Stimulated activated CD4-positive, alpha-beta T cell treated with anti-CD3 and anti-CD28 coated beads, Interleukin-12 subunit alpha, Interleukin-12 subunit beta, amount 100 ng/mL, for 4 hours (primary cell): Measurements from ENCODE around the gene SPC24.
"Not testable (repeated sequence)": the region's sequence is repeated elsewhere in the genome, so short reads cannot be mapped to it uniquely, and the experiment has no call there.

Experiments used
- DNase-seq: peaks from one replicate; pipeline ENCODE4 v3.0.0-alpha.2; 2020

The SPC24 gene

DNA sequence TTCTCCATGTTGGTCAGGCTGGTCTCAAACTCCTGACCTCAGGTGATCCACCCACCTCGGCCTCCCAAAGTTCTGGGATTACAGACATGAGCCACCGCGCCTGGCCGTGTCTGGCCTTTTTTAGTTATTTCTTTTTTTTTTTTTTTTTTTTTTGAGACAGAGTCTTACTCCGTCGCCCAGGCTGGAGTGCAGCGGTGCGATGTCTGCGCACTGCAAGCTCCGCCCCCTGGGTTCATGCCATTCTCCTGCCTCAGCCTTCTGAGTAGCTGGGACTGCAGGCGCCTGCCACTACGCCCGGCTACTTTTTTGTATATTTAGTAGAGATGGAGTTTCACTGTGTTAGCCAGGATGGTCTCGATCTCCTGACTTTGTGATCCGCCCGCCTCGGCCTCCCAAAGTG, 33.6 kb downstream of the SPC24 start:
- not testable (repeated sequence) for DNase-seq

DNA sequence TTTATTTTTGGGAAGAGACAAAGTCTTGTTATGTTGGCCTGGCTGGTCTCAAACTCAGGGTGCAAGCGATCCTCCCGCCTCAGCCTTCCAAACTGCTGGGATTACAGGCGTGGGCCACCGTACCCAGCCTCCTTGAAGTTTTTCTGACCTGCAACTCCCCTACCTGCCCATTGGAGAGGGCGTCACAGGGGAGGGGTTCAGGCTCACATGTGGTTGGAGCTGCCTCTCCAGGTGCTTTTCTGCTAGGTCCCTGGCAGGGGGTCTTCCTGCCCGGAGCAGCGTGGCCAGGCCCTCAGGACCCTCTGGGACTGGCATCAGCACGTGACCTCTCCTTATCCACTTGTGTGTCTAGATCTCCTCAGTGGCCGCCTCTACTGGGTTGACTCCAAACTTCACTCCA, 39.1 kb downstream of the SPC24 start:
- DNase-seq, result no peak

DNA sequence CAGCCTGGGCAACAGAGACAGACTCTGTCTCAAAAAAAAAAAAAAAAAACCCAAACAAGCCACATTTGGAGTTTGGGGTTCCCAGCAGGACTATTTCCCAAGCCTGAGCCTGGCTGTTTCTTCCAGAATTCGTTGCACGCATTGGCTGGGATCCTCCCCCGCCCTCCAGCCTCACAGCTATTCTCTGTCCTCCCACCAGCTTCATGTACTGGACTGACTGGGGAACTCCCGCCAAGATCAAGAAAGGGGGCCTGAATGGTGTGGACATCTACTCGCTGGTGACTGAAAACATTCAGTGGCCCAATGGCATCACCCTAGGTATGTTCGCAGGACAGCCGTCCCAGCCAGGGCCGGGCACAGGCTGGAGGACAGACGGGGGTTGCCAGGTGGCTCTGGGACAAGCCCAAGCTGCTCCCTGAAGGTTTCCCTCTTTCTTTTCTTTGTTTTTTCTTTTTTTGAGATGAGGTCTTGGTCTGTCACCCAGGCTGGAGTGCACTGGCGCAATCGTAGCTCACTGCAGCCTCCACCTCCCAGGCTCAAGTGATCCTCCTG, 39.6 kb downstream of the SPC24 start:
- DNase-seq, result no peak

DNA sequence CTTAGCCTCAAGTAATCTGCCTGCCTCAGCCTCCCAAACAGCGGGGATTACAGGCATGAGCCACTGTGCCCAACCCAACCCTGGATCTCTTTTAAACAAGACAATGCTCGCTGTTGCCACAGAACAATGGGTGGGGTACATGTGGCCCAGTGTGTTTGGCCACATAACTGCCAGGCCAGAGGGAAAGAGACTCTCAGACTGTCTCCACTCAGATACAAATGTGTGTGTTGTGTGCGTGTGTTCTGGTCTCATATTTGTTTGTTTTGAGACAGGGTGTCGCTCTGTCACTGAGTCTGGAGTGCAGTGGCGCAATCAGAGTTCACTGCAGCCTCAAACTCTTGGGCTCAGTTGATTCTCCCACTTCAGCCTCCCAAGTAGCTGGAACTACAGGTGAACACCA, 40.5 kb downstream of the SPC24 start:
- DNase-seq, result no peak

DNA sequence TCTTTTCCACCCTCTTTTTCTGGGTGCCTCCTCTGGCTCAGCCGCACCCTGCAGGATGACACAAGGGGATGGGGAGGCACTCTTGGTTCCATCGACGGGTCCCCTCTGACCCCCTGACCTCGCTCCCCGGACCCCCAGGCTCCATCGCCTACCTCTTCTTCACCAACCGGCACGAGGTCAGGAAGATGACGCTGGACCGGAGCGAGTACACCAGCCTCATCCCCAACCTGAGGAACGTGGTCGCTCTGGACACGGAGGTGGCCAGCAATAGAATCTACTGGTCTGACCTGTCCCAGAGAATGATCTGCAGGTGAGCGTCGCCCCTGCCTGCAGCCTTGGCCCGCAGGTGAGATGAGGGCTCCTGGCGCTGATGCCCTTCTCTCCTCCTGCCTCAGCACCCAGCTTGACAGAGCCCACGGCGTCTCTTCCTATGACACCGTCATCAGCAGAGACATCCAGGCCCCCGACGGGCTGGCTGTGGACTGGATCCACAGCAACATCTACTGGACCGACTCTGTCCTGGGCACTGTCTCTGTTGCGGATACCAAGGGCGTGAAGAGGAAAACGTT, 42.4 kb downstream of the SPC24 start:
- no peak for DNase-seq

DNA sequence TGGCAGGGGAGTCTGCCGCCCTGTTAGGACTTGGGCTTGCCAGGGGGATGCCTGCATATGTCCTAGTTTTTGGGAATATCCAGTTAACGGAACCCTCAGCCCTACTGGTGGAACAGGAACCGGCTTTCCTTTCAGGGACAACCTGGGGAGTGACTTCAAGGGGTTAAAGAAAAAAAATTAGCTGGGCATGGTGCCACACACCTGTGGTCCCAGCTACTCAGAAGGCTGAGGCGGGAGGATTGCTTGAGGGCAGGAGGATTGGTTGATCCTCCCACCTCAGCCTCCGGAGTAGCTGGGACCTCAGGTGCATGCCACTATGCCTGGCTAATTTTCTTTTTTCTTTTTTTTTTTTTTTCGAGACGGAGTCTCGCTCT, 43.8 kb downstream of the SPC24 start:
- DNase-seq, result no peak

DNA sequence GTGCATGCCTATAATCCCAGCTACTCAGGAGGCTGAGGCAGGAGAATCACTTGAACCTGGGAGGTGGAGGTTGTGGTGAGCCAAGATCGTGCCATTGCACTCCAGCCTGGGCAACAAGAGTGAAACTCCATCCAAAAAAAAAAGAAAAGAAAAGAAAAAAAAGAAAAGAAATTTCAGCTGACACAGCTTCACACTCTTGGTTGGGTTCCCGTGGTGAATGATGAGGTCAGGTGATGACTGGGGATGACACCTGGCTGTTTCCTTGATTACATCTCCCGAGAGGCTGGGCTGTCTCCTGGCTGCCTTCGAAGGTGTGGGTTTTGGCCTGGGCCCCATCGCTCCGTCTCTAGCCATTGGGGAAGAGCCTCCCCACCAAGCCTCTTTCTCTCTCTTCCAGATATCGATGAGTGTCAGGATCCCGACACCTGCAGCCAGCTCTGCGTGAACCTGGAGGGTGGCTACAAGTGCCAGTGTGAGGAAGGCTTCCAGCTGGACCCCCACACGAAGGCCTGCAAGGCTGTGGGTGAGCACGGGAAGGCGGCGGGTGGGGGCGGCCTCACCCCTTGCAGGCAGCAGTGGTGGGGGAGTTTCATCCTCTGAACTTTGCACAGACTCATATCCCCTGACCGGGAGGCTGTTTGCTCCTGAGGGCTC, 44.3 kb downstream of the SPC24 start:
- no peak for DNase-seq

DNA sequence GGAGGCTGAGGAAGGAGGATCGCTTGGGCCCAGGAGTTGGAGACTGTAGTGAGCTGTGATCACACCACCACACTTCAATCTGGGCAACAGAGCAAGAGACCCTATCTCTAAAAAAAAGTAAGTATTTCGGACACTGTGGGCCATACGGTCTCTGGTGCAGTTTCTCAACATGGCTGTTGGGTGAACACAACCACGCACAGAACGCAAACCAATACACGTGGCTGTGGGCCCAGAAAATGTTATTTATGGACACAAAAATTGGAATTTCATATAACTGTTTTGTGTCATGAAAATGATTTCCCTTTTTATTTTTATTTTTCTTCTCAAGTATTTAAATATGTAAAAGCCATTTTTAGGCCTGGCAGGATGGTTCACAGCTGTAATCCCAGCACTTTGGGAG, 46.8 kb downstream of the SPC24 start:
- no peak for DNase-seq

DNA sequence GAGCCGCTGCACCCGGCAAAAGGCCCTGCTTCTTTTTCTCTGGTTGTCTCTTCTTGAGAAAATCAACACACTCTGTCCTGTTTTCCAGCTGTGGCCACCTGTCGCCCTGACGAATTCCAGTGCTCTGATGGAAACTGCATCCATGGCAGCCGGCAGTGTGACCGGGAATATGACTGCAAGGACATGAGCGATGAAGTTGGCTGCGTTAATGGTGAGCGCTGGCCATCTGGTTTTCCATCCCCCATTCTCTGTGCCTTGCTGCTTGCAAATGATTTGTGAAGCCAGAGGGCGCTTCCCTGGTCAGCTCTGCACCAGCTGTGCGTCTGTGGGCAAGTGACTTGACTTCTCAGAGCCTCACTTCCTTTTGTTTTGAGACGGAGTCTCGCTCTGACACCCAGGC, 49.1 kb downstream of the SPC24 start:
- no peak for DNase-seq

DNA sequence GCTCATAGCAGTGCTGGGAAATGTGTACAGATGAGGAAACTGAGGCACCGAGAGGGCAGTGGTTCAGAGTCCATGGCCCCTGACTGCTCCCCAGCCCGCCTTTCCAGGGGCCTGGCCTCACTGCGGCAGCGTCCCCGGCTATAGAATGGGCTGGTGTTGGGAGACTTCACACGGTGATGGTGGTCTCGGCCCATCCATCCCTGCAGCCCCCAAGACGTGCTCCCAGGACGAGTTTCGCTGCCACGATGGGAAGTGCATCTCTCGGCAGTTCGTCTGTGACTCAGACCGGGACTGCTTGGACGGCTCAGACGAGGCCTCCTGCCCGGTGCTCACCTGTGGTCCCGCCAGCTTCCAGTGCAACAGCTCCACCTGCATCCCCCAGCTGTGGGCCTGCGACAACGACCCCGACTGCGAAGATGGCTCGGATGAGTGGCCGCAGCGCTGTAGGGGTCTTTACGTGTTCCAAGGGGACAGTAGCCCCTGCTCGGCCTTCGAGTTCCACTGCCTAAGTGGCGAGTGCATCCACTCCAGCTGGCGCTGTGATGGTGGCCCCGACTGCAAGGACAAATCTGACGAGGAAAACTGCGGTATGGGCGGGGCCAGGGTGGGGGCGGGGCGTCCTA, 50.5 kb downstream of the SPC24 start:
- no peak for DNase-seq

DNA sequence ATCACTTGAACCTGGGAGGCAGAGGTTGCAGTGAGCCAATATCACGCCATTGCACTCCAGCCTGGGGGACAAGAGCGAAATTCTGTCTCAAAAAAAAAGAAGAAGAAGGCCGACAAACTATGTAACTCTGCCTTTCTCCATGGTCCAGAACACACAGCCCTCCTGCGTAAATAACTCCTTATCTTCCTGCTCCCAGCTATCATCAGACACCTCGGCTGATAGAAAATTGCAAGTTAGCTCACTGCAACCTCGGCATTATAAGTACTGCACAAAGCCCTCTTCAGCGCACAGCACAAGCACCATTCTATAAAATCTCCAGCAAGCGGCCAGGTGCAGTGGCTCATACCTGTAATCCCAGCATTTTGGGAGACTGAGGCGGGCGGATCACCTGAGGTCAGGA, 51.9 kb downstream of the SPC24 start:
- DNase-seq, result not testable (repeated sequence)

DNA sequence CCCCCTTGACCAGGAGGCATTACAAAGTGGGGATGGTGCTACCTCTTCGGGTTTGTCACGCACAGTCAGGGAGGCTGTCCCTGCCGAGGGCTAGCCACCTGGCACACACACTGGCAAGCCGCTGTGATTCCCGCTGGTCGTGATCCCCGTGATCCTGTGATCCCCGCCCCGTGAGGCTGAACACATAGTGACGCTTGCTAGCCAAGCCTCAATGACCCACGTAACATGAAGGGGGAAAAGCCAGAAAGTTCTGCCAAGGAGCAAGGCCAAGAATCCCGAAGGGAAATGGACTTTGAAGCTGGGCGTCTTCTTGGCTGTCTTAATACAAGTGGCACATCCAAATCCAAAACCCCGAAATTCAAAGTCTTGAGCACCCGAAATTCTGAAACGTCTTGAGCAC, 52.6 kb downstream of the SPC24 start:
- no peak for DNase-seq

DNA sequence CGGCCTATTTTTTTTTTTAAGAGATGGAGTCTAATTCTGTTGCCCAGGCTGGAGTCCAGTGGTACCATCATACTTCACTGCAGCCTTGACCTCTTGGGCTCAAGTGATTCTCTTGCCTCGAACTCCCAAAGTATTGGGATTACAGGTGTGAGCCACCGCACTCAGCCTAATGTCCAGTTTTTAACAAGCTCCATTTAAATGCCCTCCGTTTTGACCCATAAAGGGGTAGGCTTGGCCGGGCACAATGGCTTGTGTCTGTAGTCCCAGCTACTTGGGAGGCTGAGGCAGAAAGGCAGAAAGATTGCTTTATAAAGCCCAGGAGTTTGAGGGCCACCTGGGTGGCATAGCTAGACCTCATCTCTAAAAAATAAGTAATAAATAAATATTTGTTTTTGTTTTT, 54.5 kb downstream of the SPC24 start:
- DNase-seq, result no peak

DNA sequence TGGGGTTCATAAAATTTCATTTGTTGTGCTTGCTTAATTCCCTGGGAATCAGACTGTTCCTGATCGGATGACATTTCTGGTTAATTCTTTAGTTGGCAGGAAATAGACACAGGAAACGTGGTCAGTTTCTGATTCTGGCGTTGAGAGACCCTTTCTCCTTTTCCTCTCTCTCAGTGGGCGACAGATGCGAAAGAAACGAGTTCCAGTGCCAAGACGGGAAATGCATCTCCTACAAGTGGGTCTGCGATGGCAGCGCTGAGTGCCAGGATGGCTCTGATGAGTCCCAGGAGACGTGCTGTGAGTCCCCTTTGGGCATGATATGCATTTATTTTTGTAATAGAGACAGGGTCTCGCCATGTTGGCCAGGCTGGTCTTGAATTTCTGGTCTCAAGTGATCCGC, 55.5 kb downstream of the SPC24 start:
- no peak for DNase-seq

DNA sequence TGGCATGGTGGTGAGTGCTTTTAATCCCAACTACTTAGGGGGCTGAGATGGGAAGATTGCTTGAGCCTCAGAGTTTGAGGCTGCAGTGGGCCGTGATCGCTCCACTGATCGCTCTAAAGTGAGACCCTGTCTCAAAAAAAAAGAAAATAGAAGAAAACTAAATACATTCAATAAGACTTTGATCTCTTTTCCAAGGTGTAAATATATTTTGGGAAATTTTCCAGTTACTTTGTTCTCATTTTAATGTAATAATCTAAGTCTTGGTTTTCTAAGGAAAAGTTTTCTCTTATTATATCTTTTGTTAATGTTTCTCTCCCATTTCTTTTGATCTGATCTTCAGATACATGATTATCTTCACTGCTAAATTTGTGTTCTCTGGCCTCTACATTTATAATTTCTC, 56.7 kb downstream of the SPC24 start:
- no peak for DNase-seq

DNA sequence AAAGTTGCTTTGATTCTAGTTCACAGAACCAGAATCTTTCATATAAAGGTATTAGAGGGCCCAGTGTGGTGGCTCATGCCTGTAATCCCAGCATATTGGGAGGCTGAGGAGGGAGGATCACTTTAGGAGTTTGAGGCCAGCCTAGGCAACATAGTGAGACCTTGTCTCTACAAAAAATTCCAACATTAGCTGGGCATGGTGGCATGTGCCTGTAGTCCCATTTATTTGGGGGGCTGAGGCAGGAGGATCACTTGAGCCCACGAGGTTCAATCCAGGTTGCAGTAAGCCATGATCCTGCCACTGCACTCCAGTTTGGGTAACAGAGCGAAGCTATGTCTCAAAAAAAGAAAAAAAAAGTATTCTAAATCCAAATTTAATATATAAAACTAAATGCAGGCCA, 57.3 kb downstream of the SPC24 start:
- no peak for DNase-seq

DNA sequence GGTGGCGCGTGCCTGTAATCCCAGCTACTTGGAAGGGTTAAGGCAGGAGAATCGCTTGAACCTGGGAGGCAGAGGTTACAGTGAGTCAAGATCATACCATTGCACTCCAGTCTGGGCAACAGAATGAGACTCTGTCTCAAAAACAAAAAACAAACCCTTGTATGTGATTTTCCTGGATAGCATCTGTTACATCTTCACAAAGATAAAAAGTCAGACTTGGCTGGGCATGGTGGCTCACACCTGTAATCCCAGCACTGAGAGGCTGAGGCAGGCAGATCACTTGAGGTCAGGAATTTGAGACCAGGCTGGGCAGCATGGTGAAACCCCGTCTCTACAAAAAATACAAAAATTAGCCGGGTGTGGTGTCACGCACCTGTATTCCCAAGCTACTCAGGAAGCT, 58.2 kb downstream of the SPC24 start:
- not testable (repeated sequence) for DNase-seq

DNA sequence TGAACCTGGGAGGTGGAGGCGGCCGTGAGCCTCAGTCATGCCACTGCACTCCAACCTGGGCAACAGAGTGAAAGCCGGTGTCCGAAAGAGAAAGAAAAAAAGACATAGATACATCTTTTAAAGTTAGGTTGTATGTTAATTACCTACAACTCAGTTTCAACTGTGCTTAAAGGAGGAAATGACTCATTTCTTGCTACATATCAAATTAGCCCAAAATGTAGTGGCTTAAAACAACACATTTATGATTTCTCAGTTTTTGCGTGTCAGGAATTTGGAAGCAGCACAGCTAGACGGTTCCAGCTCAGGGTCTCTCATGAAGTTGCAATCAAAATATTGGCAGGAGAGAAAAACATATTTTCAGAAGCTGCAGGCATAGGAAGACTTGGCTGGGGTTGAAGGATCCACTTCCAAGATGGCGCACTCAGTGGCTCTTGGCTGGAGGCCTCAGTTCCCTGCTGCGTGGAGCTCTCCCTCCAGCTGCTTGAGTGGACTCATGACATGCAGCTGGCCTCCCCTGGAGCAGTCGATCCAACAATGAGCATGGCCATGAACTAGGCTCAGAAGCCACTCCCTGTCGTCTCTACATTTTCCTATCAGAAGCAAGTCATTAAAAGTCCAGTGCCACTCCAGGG, 59.3 kb downstream of the SPC24 start:
- DNase-seq, result peak; percentile 31
